Activated CD4-positive, alpha-beta T cell treated with anti-CD3 and anti-CD28 coated beads, Interleukin-2, amount 10 ng/mL, durations not matched to agents 7 days and 5 days (primary cell): Measurements from ENCODE around the gene NOG. TPM values are rescaled to one million over a fixed set of nuclear protein-coding genes. Genes with fewer than 3 reads are reported as not detected.
A peak's percentile ranks its signal among the peaks of the same experiment; 100 is the strongest.

ENCODE experiments used
- CTCF ChIA-PET: fragments of 350-600 bp; sonication (Branson Sonifier 250); formaldehyde crosslinking; loops from one replicate; lab custom pipeline; 2021; ENCODE audit warnings: antibody characterized with exemption; lab: Charles Lee
- POLR2A ChIA-PET: fragments of 350-600 bp; sonication (Branson Sonifier 250); formaldehyde crosslinking; loops from one replicate; lab custom pipeline; 2021; ENCODE audit warnings: antibody characterized with exemption; lab: Charles Lee
- DNase-seq: peaks from one replicate; pipeline ENCODE4 v3.0.0-alpha.2; 2020
- H3K27ac Mint-ChIP-seq: one replicate; pipeline ENCODE4 v1.8.0; 2021; ENCODE audit warnings: mild to moderate bottlenecking, moderate library complexity, mixed read lengths
- H3K27me3 Mint-ChIP-seq: one replicate; pipeline ENCODE4 v1.8.0; 2021; ENCODE audit warnings: mixed read lengths
- H3K36me3 Mint-ChIP-seq: one replicate; pipeline ENCODE4 v1.8.0; 2021; ENCODE audit warnings: low read depth, mixed read lengths
- H3K4me1 Mint-ChIP-seq: one replicate; pipeline ENCODE4 v1.8.0; 2021; ENCODE audit warnings: mixed read lengths
- H3K4me3 Mint-ChIP-seq: one replicate; pipeline ENCODE4 v1.8.0; 2021; ENCODE audit warnings: mild to moderate bottlenecking, moderate library complexity, mixed read lengths
- H3K9me3 Mint-ChIP-seq: one replicate; pipeline ENCODE4 v1.8.0; 2021; ENCODE audit warnings: mixed read lengths
- total RNA-seq, 2 experiments: library from RNA; stranded (reverse); gene quantifications; one replicate each; pipeline ENCODE4 v1.2.3, GENCODE V29; 2021

NOG gene
- total RNA-seq, 2 experiments from 2014 or later, result 0.37 to 0.64 TPM

- Mint-ChIP-seq H3K9me3 (no peaks in the 10 kb centered on the region), H3K27me3 (peaks cover 18% of the 10 kb centered on the region)
- POLR2A ChIA-PET, result no interaction called here
Measured at GRCh38 chr17:56583772-56584171, 9.7 kb upstream of the NOG start.

GRCh38 chr17:56587298-56587697 is 6.2 kb upstream of the NOG start:
- Mint-ChIP-seq H3K36me3 (no peaks in the 10 kb centered on the region), H3K27ac (no peak overlapping the region), H3K4me1 (peaks cover 2% of the 10 kb centered on the region), H3K9me3 (no peaks in the 10 kb centered on the region), H3K4me3 (no peak overlapping the region), H3K27me3 (peaks cover 38% of the 10 kb centered on the region)
- DNase-seq, result no peak
- CTCF ChIA-PET, result no interaction called here
- POLR2A ChIA-PET, result no interaction called here

More at GRCh38 chr17:56583772-56584171, 9.7 kb upstream of the NOG start:
- Mint-ChIP-seq H3K36me3 (no peaks in the 10 kb centered on the region), H3K4me3 (no peak overlapping the region), H3K4me1 (no peaks in the 10 kb centered on the region), H3K27ac (no peak overlapping the region)
- CTCF ChIA-PET, result interaction anchor here (1.0 to 1.3 kb wide), 2 partner anchors 22 to 461 kb away, joined by 3 to 4 read pairs; no protein-coding TSS in a partner anchor
- DNase-seq, result no peak

- DNase-seq, result peak; percentile 51
- Mint-ChIP-seq H3K27me3 (peaks cover 51% of the 10 kb centered on the region), H3K4me3 (peak overlapping the region; percentile 64), H3K27ac (no peak overlapping the region), H3K36me3 (no peaks in the 10 kb centered on the region), H3K4me1 (peaks cover 21% of the 10 kb centered on the region), H3K9me3 (no peaks in the 10 kb centered on the region)
- ChIA-PET CTCF (interaction anchor here (0.8 to 2.7 kb wide), 8 partner anchors 8 to 188 kb away, joined by 3 to 19 read pairs (median 3); no protein-coding TSS in a partner anchor), POLR2A (no interaction called here)
Measured at GRCh38 chr17:56592487-56593085, 913 bp upstream of the NOG start.

GRCh38 chr17:56593086-56593645 is 333 bp upstream of the NOG start:
- Mint-ChIP-seq H3K27ac (no peak overlapping the region), H3K4me3 (peak overlapping the region; percentile 64), H3K9me3 (no peaks in the 10 kb centered on the region), H3K36me3 (no peaks in the 10 kb centered on the region), H3K27me3 (peaks cover 56% of the 10 kb centered on the region), H3K4me1 (peaks cover 23% of the 10 kb centered on the region)
- ChIA-PET POLR2A (interaction anchor here (0.7 kb wide), 1 partner anchor 187 kb away, joined by 3 read pairs; no protein-coding TSS in a partner anchor), CTCF (interaction anchor here (0.8 to 2.7 kb wide), 6 partner anchors 9 to 187 kb away, joined by 3 to 19 read pairs (median 5); no protein-coding TSS in a partner anchor)
- DNase-seq, result peak; percentile 16

- Mint-ChIP-seq H3K4me3 (peak overlapping the region; percentile 55), H3K27me3 (peaks cover 59% of the 10 kb centered on the region), H3K4me1 (peaks cover 36% of the 10 kb centered on the region), H3K27ac (no peak overlapping the region), H3K9me3 (no peaks in the 10 kb centered on the region), H3K36me3 (no peaks in the 10 kb centered on the region)
- ChIA-PET POLR2A (no interaction called here), CTCF (interaction anchor here (0.6 to 1.9 kb wide), 2 partner anchors 186 to 450 kb away, joined by 3 to 6 read pairs; no protein-coding TSS in a partner anchor)
- DNase-seq, result peak; percentile 37
Measured at GRCh38 chr17:56594320-56595107, 1.0 kb downstream of the NOG start.

GRCh38 chr17:56595108-56595418 is 1.6 kb downstream of the NOG start:
- POLR2A ChIA-PET, result no interaction called here
- H3K9me3 Mint-ChIP-seq, result no peaks in the 10 kb centered on the region
- peak overlapping the region; percentile 55 for H3K4me3 Mint-ChIP-seq
- no peak for DNase-seq
- H3K27me3 Mint-ChIP-seq, result peaks cover 54% of the 10 kb centered on the region
- H3K36me3 Mint-ChIP-seq, result no peaks in the 10 kb centered on the region
- peaks cover 39% of the 10 kb centered on the region for H3K4me1 Mint-ChIP-seq
- no peak overlapping the region for H3K27ac Mint-ChIP-seq
- CTCF ChIA-PET, result interaction anchor here (1.9 kb wide), 1 partner anchor 185 kb away, joined by 6 read pairs; no protein-coding TSS in a partner anchor

- Mint-ChIP-seq H3K36me3 (no peaks in the 10 kb centered on the region), H3K27ac (no peak overlapping the region), H3K4me1 (peaks cover 47% of the 10 kb centered on the region), H3K27me3 (peaks cover 46% of the 10 kb centered on the region), H3K9me3 (no peaks in the 10 kb centered on the region), H3K4me3 (peak overlapping the region; percentile 32)
- peak; percentile 8 for DNase-seq
- CTCF ChIA-PET, result interaction anchor here (1.9 kb wide), 1 partner anchor 184 kb away, joined by 6 read pairs; no protein-coding TSS in a partner anchor
- POLR2A ChIA-PET, result no interaction called here
Measured at GRCh38 chr17:56595831-56596690, 2.6 kb downstream of the NOG start.

GRCh38 chr17:56596691-56597494 is 3.4 kb downstream of the NOG start:
- H3K27ac Mint-ChIP-seq, result no peak overlapping the region
- H3K36me3 Mint-ChIP-seq, result no peaks in the 10 kb centered on the region
- POLR2A ChIA-PET, result no interaction called here
- CTCF ChIA-PET, result no interaction called here
- DNase-seq, result no peak
- H3K27me3 Mint-ChIP-seq, result peaks cover 40% of the 10 kb centered on the region
- H3K4me3 Mint-ChIP-seq, result peak overlapping the region; percentile 58
- H3K4me1 Mint-ChIP-seq, result peaks cover 54% of the 10 kb centered on the region
- H3K9me3 Mint-ChIP-seq, result no peaks in the 10 kb centered on the region

- no peak for DNase-seq
- no peaks in the 10 kb centered on the region for H3K36me3 Mint-ChIP-seq
- CTCF ChIA-PET, result interaction anchor here (0.9 kb wide), 1 partner anchor 118 kb away, joined by 3 read pairs; no protein-coding TSS in a partner anchor
- H3K9me3 Mint-ChIP-seq, result no peaks in the 10 kb centered on the region
- POLR2A ChIA-PET, result no interaction called here
- H3K27me3 Mint-ChIP-seq, result peaks cover 34% of the 10 kb centered on the region
- peaks cover 57% of the 10 kb centered on the region for H3K4me1 Mint-ChIP-seq
- H3K4me3 Mint-ChIP-seq, result peak overlapping the region; percentile 58
- H3K27ac Mint-ChIP-seq, result no peak overlapping the region
Measured at GRCh38 chr17:56597495-56597990, 4.0 kb downstream of the NOG start.

- peaks cover 64% of the 10 kb centered on the region for H3K4me1 Mint-ChIP-seq
- peaks cover 34% of the 10 kb centered on the region for H3K27me3 Mint-ChIP-seq
- POLR2A ChIA-PET, result no interaction called here
- DNase-seq, result no peak
- H3K36me3 Mint-ChIP-seq, result no peaks in the 10 kb centered on the region
- H3K4me3 Mint-ChIP-seq, result no peak overlapping the region
- H3K27ac Mint-ChIP-seq, result peak overlapping the region; percentile 31
- H3K9me3 Mint-ChIP-seq, result no peaks in the 10 kb centered on the region
- CTCF ChIA-PET, result interaction anchor here (0.9 to 2.5 kb wide), 5 partner anchors 9 to 182 kb away, joined by 3 to 9 read pairs (median 4); no protein-coding TSS in a partner anchor
Measured at GRCh38 chr17:56598466-56598865, 5.0 kb downstream of the NOG start.

- ChIA-PET POLR2A (no interaction called here), CTCF (interaction anchor here (0.9 to 2.5 kb wide), 4 partner anchors 8 to 181 kb away, joined by 4 to 9 read pairs (median 4); no protein-coding TSS in a partner anchor)
- H3K27ac Mint-ChIP-seq, result peak overlapping the region; percentile 52
- H3K4me3 Mint-ChIP-seq, result no peak overlapping the region
- H3K9me3 Mint-ChIP-seq, result no peaks in the 10 kb centered on the region
- peaks cover 34% of the 10 kb centered on the region for H3K27me3 Mint-ChIP-seq
- no peaks in the 10 kb centered on the region for H3K36me3 Mint-ChIP-seq
- DNase-seq, result no peak
- peaks cover 67% of the 10 kb centered on the region for H3K4me1 Mint-ChIP-seq
Measured at GRCh38 chr17:56599088-56599487, 5.6 kb downstream of the NOG start.
